Keratinocyte (primary cell): ENCODE results near the gene FGF2. TPM values are rescaled to one million over a fixed set of nuclear protein-coding genes. Genes with fewer than 3 reads are reported as not detected.
A peak's percentile ranks its signal among the peaks of the same experiment; 100 is the strongest.

Experiments
- DNase-seq: peaks from one replicate; pipeline ENCODE4 v3.0.0-alpha.2; 2011; ENCODE audit warnings: low read depth, missing footprints, low spot score
- FAIRE-seq: peaks from 2 replicates; lab custom pipeline; 2011; peaks lifted over from hg19 to GRCh38; lab: Jason Lieb, UNC
- H2AFZ ChIP-seq: 2 replicates; pipeline ENCODE4 v1.6.0; 2012; ENCODE audit warnings: low read length, control low read depth, inconsistent platforms; ENCODE audit not compliant: control insufficient read depth
- H3K27ac ChIP-seq: 2 replicates; pipeline ENCODE4 v1.5.1; 2011; ENCODE audit warnings: low read length; ENCODE audit not compliant: control insufficient read depth, insufficient read depth
- H3K27me3 ChIP-seq: 3 replicates; pipeline ENCODE4 v1.6.0; 2011; ENCODE audit warnings: low read length; ENCODE audit not compliant: control insufficient read depth, insufficient read depth; ENCODE audit errors: extremely low read depth
- H3K36me3 ChIP-seq, 2 experiments: 2 replicates in 1 of 2; 3 replicates in 1 of 2; pipeline ENCODE4 v1.5.1; 2011; ENCODE audit warnings: low read length in 2 of 2, mild to moderate bottlenecking in 1 of 2; ENCODE audit not compliant: control insufficient read depth in 2 of 2, insufficient read depth in 2 of 2; ENCODE audit errors: extremely low read depth in 1 of 2
- H3K4me1 ChIP-seq: 3 replicates; pipeline ENCODE4 v1.5.1; 2011; ENCODE audit warnings: low read length; ENCODE audit not compliant: control insufficient read depth, insufficient read depth; ENCODE audit errors: extremely low read depth
- H3K4me2 ChIP-seq: 3 replicates; pipeline ENCODE4 v1.6.0; 2011; ENCODE audit warnings: low read depth, low read length; ENCODE audit not compliant: control insufficient read depth, insufficient read depth; ENCODE audit errors: extremely low read depth
- H3K4me3 ChIP-seq, 3 experiments: fragments of 200-600 bp in 1 of 3; sonication (generic) in 1 of 3; 2 replicates in 2 of 3; 3 replicates in 1 of 3; pipeline ENCODE4 v1.5.1; 2011 to 2016; ENCODE audit warnings: low read length in 3 of 3, mild to moderate bottlenecking in 3 of 3, control low read depth in 2 of 3, inconsistent platforms in 1 of 3, low read depth in 1 of 3, mixed read lengths in 1 of 3, mixed run types in 1 of 3, moderate library complexity in 1 of 3; ENCODE audit not compliant: control insufficient read depth in 2 of 3, insufficient read depth in 2 of 3; ENCODE audit errors: extremely low read depth in 1 of 3
- H3K79me2 ChIP-seq: 2 replicates; pipeline ENCODE4 v1.6.0; 2012; ENCODE audit warnings: low read length; ENCODE audit not compliant: control insufficient read depth, insufficient read depth
- H3K9ac ChIP-seq: 3 replicates; pipeline ENCODE4 v1.6.0; 2011; ENCODE audit warnings: low read length; ENCODE audit not compliant: control insufficient read depth, insufficient read depth; ENCODE audit errors: extremely low read depth
- H3K9me1 ChIP-seq: 3 replicates; pipeline ENCODE4 v1.6.0; 2011; ENCODE audit warnings: low read length; ENCODE audit not compliant: control insufficient read depth, insufficient read depth; ENCODE audit errors: extremely low read depth
- H3K9me3 ChIP-seq: 2 replicates; pipeline ENCODE4 v1.5.1; 2012; ENCODE audit warnings: low read depth, low read length; ENCODE audit not compliant: control insufficient read depth
- H4K20me1 ChIP-seq: 3 replicates; pipeline ENCODE4 v1.6.0; 2011; ENCODE audit warnings: low read length; ENCODE audit not compliant: control insufficient read depth, insufficient read depth; ENCODE audit errors: extremely low read depth
- EZH2 ChIP-seq: IDR thresholded peaks from one replicate; pipeline ENCODE4 v1.6.1; 2012; ENCODE audit warnings: inconsistent platforms, mild to moderate bottlenecking, low read length, moderate library complexity
- dilution Hi-C: fragments of 300-500 bp; cut with MboI; formaldehyde crosslinking; loops from one replicate; pipeline ENCODE4 v1.7.0; 2020; ENCODE audit warnings: low sequenced_read_pairs; ENCODE audit not compliant: extremely low pct_ligation_motif_present
- polyA plus RNA-seq, 5 experiments: library from polyadenylated mRNA; depleted of rRNA in 3 of 5; stranded (reverse) in 3 of 5; stranded (forward) in 1 of 5; unstranded in 1 of 5; fragments of >200 nt; gene quantifications; 1 replicate in 1 of 5; 2 replicates in 3 of 5; 3 replicates in 1 of 5; pipeline versions ENCODE4 v1.2.1 to v1.2.3, GENCODE V29; 2011 to 2012; ENCODE audit warnings: missing spikeins in 2 of 5, low read depth in 1 of 5, low replicate concordance in 1 of 5
- TF ChIP-seq, protein P1 (sequence below), 3 experiments: IDR thresholded peaks in 1 of 3; conservative IDR thresholded peaks in 1 of 3; optimal IDR thresholded peaks in 1 of 3; 2 replicates in 2 of 3; 3 replicates in 1 of 3; pipeline versions ENCODE3 to v1.5.1; 2011; ENCODE audit warnings: low read length in 3 of 3, mild to moderate bottlenecking in 3 of 3, moderate library complexity in 2 of 3, control low read depth in 1 of 3, inconsistent platforms in 1 of 3; ENCODE audit not compliant: insufficient read depth in 2 of 3; ENCODE audit errors: extremely low read depth in 1 of 3

Gene FGF2
- polyA plus RNA-seq, 1 donor (not counting 4 experiments of a cell fraction or from before 2014, with no cell fraction given): 1.7 TPM

DNA sequence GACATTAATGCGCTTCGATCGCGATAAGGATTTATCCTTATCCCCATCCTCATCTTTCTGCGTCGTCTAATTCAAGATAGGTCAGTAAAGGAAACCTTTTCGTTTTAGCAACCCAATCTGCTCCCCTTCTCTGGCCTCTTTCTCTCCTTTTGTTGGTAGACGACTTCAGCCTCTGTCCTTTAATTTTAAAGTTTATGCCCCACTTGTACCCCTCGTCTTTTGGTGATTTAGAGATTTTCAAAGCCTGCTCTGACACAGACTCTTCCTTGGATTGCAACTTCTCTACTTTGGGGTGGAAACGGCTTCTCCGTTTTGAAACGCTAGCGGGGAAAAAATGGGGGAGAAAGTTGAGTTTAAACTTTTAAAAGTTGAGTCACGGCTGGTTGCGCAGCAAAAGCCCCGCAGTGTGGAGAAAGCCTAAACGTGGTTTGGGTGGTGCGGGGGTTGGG is 528 bp upstream of the FGF2 start:
- Histone ChIP-seq H3K4me1 (peaks cover 4% of the 10 kb centered on the region), H3K4me3 (peak overlapping the region in 1 of 3 experiments; percentile 64), H2AFZ (no peak overlapping the region), H3K9me3 (no peaks in the 10 kb centered on the region), H3K36me3 (no peaks in the 10 kb centered on the region), H3K27ac (no peak overlapping the region), H4K20me1 (no peaks in the 10 kb centered on the region), H3K9ac (no peak overlapping the region), H3K9me1 (no peaks in the 10 kb centered on the region), H3K4me2 (no peak overlapping the region), H3K79me2 (no peaks in the 10 kb centered on the region), H3K27me3 (peaks cover 12% of the 10 kb centered on the region)
- dilution Hi-C loops: no loop called here
- FAIRE-seq: no peak
- DNase-seq: no peak
- no peak for TF ChIP-seq EZH2
- TF ChIP-seq, protein P1, sequence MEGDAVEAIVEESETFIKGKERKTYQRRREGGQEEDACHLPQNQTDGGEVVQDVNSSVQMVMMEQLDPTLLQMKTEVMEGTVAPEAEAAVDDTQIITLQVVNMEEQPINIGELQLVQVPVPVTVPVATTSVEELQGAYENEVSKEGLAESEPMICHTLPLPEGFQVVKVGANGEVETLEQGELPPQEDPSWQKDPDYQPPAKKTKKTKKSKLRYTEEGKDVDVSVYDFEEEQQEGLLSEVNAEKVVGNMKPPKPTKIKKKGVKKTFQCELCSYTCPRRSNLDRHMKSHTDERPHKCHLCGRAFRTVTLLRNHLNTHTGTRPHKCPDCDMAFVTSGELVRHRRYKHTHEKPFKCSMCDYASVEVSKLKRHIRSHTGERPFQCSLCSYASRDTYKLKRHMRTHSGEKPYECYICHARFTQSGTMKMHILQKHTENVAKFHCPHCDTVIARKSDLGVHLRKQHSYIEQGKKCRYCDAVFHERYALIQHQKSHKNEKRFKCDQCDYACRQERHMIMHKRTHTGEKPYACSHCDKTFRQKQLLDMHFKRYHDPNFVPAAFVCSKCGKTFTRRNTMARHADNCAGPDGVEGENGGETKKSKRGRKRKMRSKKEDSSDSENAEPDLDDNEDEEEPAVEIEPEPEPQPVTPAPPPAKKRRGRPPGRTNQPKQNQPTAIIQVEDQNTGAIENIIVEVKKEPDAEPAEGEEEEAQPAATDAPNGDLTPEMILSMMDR (optimal IDR thresholded peaks at IDR 0.05 in 1 of 3, IDR thresholded peaks at IDR 0.05 in 1 of 3, conservative IDR thresholded peaks at IDR 0.05 in 1 of 3; ENCODE audit: extremely low read depth in 1 of 3, insufficient read depth in 2 of 3, low read length in 3 of 3): no peak

DNA sequence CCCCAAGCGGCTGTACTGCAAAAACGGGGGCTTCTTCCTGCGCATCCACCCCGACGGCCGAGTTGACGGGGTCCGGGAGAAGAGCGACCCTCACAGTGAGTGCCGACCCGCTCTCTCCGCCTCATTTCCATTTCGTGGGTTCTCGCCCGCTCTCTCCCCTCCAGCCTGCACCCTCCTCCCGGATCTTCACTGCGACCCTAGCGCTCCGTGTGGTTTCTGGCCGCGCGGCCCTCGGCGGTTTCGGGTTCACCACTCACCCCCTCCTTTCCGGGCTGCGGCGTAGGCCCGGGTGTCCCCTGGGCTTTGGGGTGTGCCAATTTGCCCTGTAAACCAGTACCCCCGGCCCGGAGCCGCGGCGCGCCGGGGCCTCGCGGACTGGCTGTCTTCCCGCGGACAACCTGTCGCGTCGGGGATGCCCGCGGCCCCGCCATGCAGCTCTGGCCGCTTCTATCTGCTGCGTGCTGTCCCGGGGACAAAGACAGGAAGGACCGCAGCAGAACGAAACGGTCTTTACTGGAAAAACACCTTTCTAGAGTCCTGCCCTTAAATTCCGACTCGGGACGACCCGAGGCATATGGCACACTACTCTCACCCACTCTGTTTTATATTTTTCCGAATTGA is 737 bp downstream of the FGF2 start:
- Histone ChIP-seq H3K4me1 (peaks cover 9% of the 10 kb centered on the region), H3K79me2 (no peaks in the 10 kb centered on the region), H3K4me3 (peak overlapping the region; percentile 57 to 80 (median 58)), H3K9me1 (no peaks in the 10 kb centered on the region), H3K9ac (peak overlapping the region; percentile 71), H2AFZ (peak overlapping the region; percentile 83), H4K20me1 (no peaks in the 10 kb centered on the region), H3K9me3 (no peaks in the 10 kb centered on the region), H3K36me3 (no peaks in the 10 kb centered on the region), H3K27ac (peak overlapping the region; percentile 9), H3K4me2 (peak overlapping the region; percentile 88), H3K27me3 (peaks cover 12% of the 10 kb centered on the region)
- peak; percentile 13 for FAIRE-seq
- peak; percentile 72 for TF ChIP-seq EZH2
- TF ChIP-seq, protein P1 (optimal IDR thresholded peaks at IDR 0.05 in 1 of 3, IDR thresholded peaks at IDR 0.05 in 1 of 3, conservative IDR thresholded peaks at IDR 0.05 in 1 of 3; ENCODE audit: extremely low read depth in 1 of 3, insufficient read depth in 2 of 3, low read length in 3 of 3): no peak
- dilution Hi-C loops: no loop called here
- no peak for DNase-seq
